K562 (cell line): Measurements from ENCODE around the gene CPNE6. TPM values are rescaled to one million over a fixed set of nuclear protein-coding genes. Genes with fewer than 3 reads are reported as not detected.

ENCODE experiments used
- ATAC-seq: fragments of 200-7000 bp; cut with Tn5 transposase; 3 replicates; pipeline ENCODE4 v1.9.1; 2020; ENCODE audit warnings: moderate library complexity
- BruUV-seq: library from RNA; stranded (reverse); fragments of 400-500 nt; replicated peaks from 2 replicates; lab custom pipeline; 2021; lab: Mats Ljungman, UMichigan
- CTCF ChIA-PET: fragments of 300-600 bp; formaldehyde crosslinking; extraction: SDS; loops from one replicate; lab custom pipeline; 2021; ENCODE audit warnings: low intra/inter-chr PET ratio; lab: Yijun Ruan, JAX
- POLR2A ChIA-PET: fragments of 300-600, 350-650 bp; sonication (Branson Sonifier 250); formaldehyde crosslinking; extraction: SDS; loops from one replicate; lab custom pipeline; 2021; ENCODE audit warnings: antibody characterized with exemption, inconsistent platforms; lab: Yijun Ruan, JAX
- DNase-seq, 4 experiments: peaks; one replicate each; pipeline versions ENCODE4 v3.0.0 to v3.0.0-alpha.2; 2011 to 2018; ENCODE audit warnings: low spot score in 3 of 4, mixed read lengths in 3 of 4; ENCODE audit errors: extremely low read depth in 1 of 4
- FAIRE-seq: peaks from 2 replicates; lab custom pipeline; 2011; peaks lifted over from hg19 to GRCh38; lab: Jason Lieb, UNC
- H2AFZ ChIP-seq: 2 replicates; pipeline ENCODE4 v1.6.0; 2011; ENCODE audit warnings: low read depth, low read length, control low read depth, inconsistent platforms
- H3K27ac ChIP-seq: fragments of 200-600 bp; 3 replicates; pipeline ENCODE4 v1.8.0; 2011; ENCODE audit warnings: low read depth, mild to moderate bottlenecking, control low read depth, inconsistent platforms, low read length, moderate library complexity, mixed read lengths; ENCODE audit errors: extremely low read depth
- H3K27me3 ChIP-seq, 2 experiments: fragments of 300-600 bp in 1 of 2; 2 replicates in 1 of 2; 3 replicates in 1 of 2; pipeline versions ENCODE4 v1.6.0 to v1.8.0; 2011; ENCODE audit warnings: inconsistent platforms in 2 of 2, low read length in 2 of 2, mild to moderate bottlenecking in 1 of 2, mixed read lengths in 1 of 2, moderate library complexity in 1 of 2; ENCODE audit not compliant: control insufficient read depth in 2 of 2, insufficient read depth in 2 of 2
- H3K36me3 ChIP-seq: fragments of 300-600 bp; 3 replicates; pipeline ENCODE4 v1.8.0; 2011; ENCODE audit warnings: mild to moderate bottlenecking, low read length, inconsistent platforms; ENCODE audit not compliant: control insufficient read depth, insufficient read depth
- H3K4me1 ChIP-seq, 2 experiments: fragments of 200-600 bp in 1 of 2; replicated peaks in 1 of 2; 2 replicates in 1 of 2; 3 replicates in 1 of 2; pipeline versions ENCODE4 v1.5.1 to v1.8.0; 2011; ENCODE audit warnings: inconsistent platforms in 2 of 2, low read length in 2 of 2, mild to moderate bottlenecking in 1 of 2, mixed read lengths in 1 of 2, moderate library complexity in 1 of 2; ENCODE audit not compliant: control insufficient read depth in 2 of 2, insufficient read depth in 2 of 2
- H3K4me2 ChIP-seq: 2 replicates; pipeline ENCODE4 v1.6.1; 2011; ENCODE audit warnings: low read length, control low read depth, inconsistent platforms, mixed read lengths; ENCODE audit not compliant: insufficient read depth
- H3K4me3 ChIP-seq: fragments of 200-600 bp; sonication (generic), shearing (Covaris generic); 2 replicates; pipeline ENCODE4 v1.5.1; 2016; ENCODE audit warnings: control low read depth, inconsistent platforms
- H3K79me2 ChIP-seq: fragments of 200-600 bp; 3 replicates; pipeline ENCODE4 v1.8.0; 2011; ENCODE audit warnings: low read length, inconsistent platforms; ENCODE audit not compliant: control insufficient read depth, insufficient read depth
- H3K9ac ChIP-seq, 2 experiments: 2 replicates each; pipeline versions ENCODE4 v1.6.0 to v1.6.1; 2011; ENCODE audit warnings: low read depth in 2 of 2, low read length in 2 of 2, control low read depth in 1 of 2, inconsistent platforms in 1 of 2, mild to moderate bottlenecking in 1 of 2, mixed read lengths in 1 of 2; ENCODE audit not compliant: insufficient read depth in 1 of 2
- H3K9me1 ChIP-seq: one replicate; pipeline ENCODE4 v1.6.0; 2011; ENCODE audit warnings: inconsistent platforms, mild to moderate bottlenecking, low read length, moderate library complexity; ENCODE audit not compliant: control insufficient read depth, insufficient read depth
- H3K9me3 ChIP-seq: replicated peaks from 2 replicates; pipeline ENCODE4 v1.5.1; 2011; ENCODE audit warnings: low read depth, low read length, inconsistent platforms; ENCODE audit not compliant: control insufficient read depth, insufficient read depth
- H4K20me1 ChIP-seq: replicated peaks from 2 replicates; pipeline ENCODE4 v1.6.1; 2011; ENCODE audit warnings: low read length, inconsistent platforms, mixed read lengths; ENCODE audit not compliant: control insufficient read depth, insufficient read depth
- COPS2 ChIP-seq: fragments of 450-650 bp; conservative IDR thresholded peaks from 2 replicates; pipeline ENCODE4 v1.6.1; 2016; ENCODE audit warnings: mild to moderate bottlenecking, moderate library complexity
- GABPB1 ChIP-seq: sonication (generic); formaldehyde crosslinking; IDR thresholded peaks from 2 replicates; pipeline ENCODE4 v1.8.0; 2022; ENCODE audit warnings: mild to moderate bottlenecking, missing genetic modification reagents
- GATAD2A ChIP-seq: fragments of 450-650 bp; IDR thresholded peaks from 2 replicates; pipeline ENCODE4 v1.6.1; 2017
- HDAC1 ChIP-seq, 2 experiments: fragments of 450-650 bp; IDR thresholded peaks; 2 replicates each; pipeline ENCODE4 v1.6.1; 2016 to 2017; ENCODE audit warnings: inconsistent platforms in 1 of 2, mild to moderate bottlenecking in 1 of 2, moderate library complexity in 1 of 2
- HLTF ChIP-seq: fragments of 450-650 bp; IDR thresholded peaks from 2 replicates; pipeline ENCODE4 v1.6.1; 2016
- STAG1 ChIP-seq: sonication (generic); formaldehyde crosslinking; IDR thresholded peaks from 2 replicates; pipeline ENCODE4 v1.5.0; 2020; ENCODE audit warnings: missing genetic modification reagents, borderline replicate concordance
- TSHZ1 ChIP-seq: fragments of 250-450 bp; sonication (Bioruptor Pico); IDR thresholded peaks from 2 replicates; pipeline ENCODE4 v1.4.0; 2020; ENCODE audit warnings: mild to moderate bottlenecking, moderate library complexity
- ZEB2 ChIP-seq: fragments of 450-650 bp; IDR thresholded peaks from 2 replicates; pipeline ENCODE4 v1.6.1; 2016
- ZNF184 ChIP-seq: sonication (generic); formaldehyde crosslinking; IDR thresholded peaks from 2 replicates; pipeline ENCODE4 v1.5.0; 2020; ENCODE audit warnings: missing genetic modification reagents
- ZNF232 ChIP-seq: sonication (generic); formaldehyde crosslinking; IDR thresholded peaks from 2 replicates; pipeline ENCODE4 v1.8.0; 2022; ENCODE audit warnings: mild to moderate bottlenecking, missing genetic modification reagents
- ZNF263 ChIP-seq: sonication (generic); formaldehyde crosslinking; IDR thresholded peaks from 2 replicates; pipeline ENCODE4 v1.8.0; 2022; ENCODE audit warnings: mild to moderate bottlenecking, missing genetic modification reagents, borderline replicate concordance
- ZNF436 ChIP-seq: fragments of 250-450, 450-650 bp; sonication (Bioruptor Pico); formaldehyde crosslinking; IDR thresholded peaks from 2 replicates; pipeline ENCODE4 v1.7.0; 2020; ENCODE audit warnings: mild to moderate bottlenecking
- ZNF778 ChIP-seq: fragments of 450-650 bp; formaldehyde crosslinking; IDR thresholded peaks from 2 replicates; pipeline ENCODE4 v1.4.0; 2020; ENCODE audit warnings: mild to moderate bottlenecking, moderate library complexity
- WGBS: fragments of 100-300 bp; shearing (Covaris generic); methylation state at CpG from one replicate; pipeline ENCODE4 v1.1.6; 2016; ENCODE audit warnings: low coverage, mixed read lengths; ENCODE audit not compliant: insufficient coverage; ENCODE audit errors: missing lambda C conversion rate; 5-methylcytosine and 5-hydroxymethylcytosine counted together
- in situ Hi-C: fragments of 300-500 bp; cut with MboI; formaldehyde crosslinking; loops from 4 replicates; pipeline ENCODE4 v1.15.0; 2018; ENCODE audit warnings: inconsistent platforms, mixed read lengths
- intact Hi-C: fragments of 100-400 bp; cut with micrococcal nuclease; formaldehyde crosslinking; loops from 2 replicates; pipeline ENCODE4 v1.14.2; 2022
- polyA plus RNA-seq, 8 experiments: library from polyadenylated mRNA; depleted of rRNA in 4 of 8; stranded (reverse) in 5 of 8; unstranded in 3 of 8; fragments of >200 nt; fragmentation: Nextera tagmentation in 2 of 8; fragmentation: Illumina TruSeq in 1 of 8; extraction: Ambion mirVana in 2 of 8; extraction: Trizol in 1 of 8; gene quantifications; 2 replicates each; pipeline versions ENCODE4 v1.2.1 to v1.2.3, GENCODE V29; 2011 to 2014; ENCODE audit warnings: inconsistent platforms in 1 of 8, missing spikeins in 1 of 8
- total RNA-seq, 7 experiments: library from RNA; depleted of rRNA in 6 of 7; stranded (reverse); fragments of >200 nt in 6 of 7; fragmentation: Illumina TruSeq in 2 of 7; extraction: Trizol in 2 of 7; gene quantifications; 2 replicates each; pipeline versions ENCODE4 v1.2.1 to v1.2.3, GENCODE V29; 2011 to 2021; ENCODE audit warnings: low replicate concordance in 1 of 7

Gene CPNE6
- total and polyA plus RNA-seq, 9 of the 15 experiments (the other 6 are each of a cell fraction or from before 2014, with no cell fraction given), result not detected

DNA sequence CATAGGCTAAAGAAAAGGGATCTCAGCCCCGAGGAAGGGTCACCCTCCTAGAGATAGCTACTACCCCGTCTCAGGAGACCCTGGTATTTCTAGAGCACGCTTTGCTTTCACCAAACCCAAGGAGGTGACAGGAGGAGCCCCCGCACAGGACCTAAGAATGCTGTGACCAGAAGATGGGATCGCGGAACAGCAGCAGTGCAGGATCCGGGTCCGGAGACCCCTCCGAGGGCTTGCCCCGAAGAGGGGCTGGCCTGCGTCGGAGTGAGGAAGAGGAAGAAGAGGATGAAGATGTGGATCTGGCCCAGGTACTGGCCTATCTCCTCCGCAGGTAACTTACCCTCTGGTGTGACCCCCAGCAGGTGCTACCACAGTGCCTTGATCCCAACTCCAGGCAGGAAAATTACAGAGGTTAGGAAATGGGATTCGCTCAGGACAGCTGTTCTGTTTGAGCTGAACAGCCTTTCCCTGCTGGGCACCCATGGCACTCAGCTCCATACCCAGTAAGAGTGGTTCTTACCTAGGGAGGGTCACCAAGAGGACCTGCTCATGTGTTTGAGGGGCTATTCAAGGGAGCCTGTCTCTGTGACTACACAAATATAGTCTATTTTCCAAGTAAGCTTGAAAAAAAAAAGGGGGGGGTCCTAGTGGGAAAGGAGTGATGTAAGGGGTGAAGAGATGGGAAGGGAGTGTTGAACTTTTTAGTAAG, 44.2 kb downstream of the CPNE6 start:
- in situ Hi-C loops, result no loop called here
- no peaks in the 10 kb centered on the region for H4K20me1 ChIP-seq
- H3K9me1 ChIP-seq, result no peaks in the 10 kb centered on the region
- no peak for FAIRE-seq
- peaks cover 18% of the 10 kb centered on the region for H3K79me2 ChIP-seq
- peak overlapping the region; percentile 51 for H3K4me3 ChIP-seq
- H3K9ac ChIP-seq, result peak overlapping the region; percentile 89 to 91
- H3K9me3 ChIP-seq, result no peaks in the 10 kb centered on the region
- H3K4me2 ChIP-seq, result peak overlapping the region; percentile 94
- peak overlapping the region; percentile 92 for H2AFZ ChIP-seq
- peak in 1 of 4 experiments; percentile 18 for DNase-seq
- TSS peak; percentile 70 for BruUV-seq
- WGBS, result 6% methylated on average over 11 of the region's 14 CpGs
- H3K27ac ChIP-seq, result peak overlapping the region; percentile 95
- H3K36me3 ChIP-seq, result peaks cover 39% of the 10 kb centered on the region; the same call in 2 of the 3 replicates
- TF ChIP-seq COPS2 (no peak), GATAD2A (no peak), HDAC1 (IDR thresholded peaks at IDR 0.05) (no peak), ZNF436 (CRISPR knock-in tag) (no peak), ZEB2 (no peak), ZNF778 (CRISPR knock-in tag) (no peak), ZNF232 (CRISPR knock-in tag) (no peak), STAG1 (CRISPR knock-in tag) (no peak), ZNF263 (CRISPR knock-in tag) (no peak), HLTF (no peak), GABPB1 (no peak), ZNF184 (CRISPR knock-in tag) (no peak), TSHZ1 (CRISPR knock-in tag) (no peak)
- ATAC-seq, result no peak
- CTCF ChIA-PET, result no interaction called here
- H3K27me3 ChIP-seq, result no peaks in the 10 kb centered on the region
- intact Hi-C loops, result loop anchor here (2.0 kb wide), 2 partner anchors 21 to 31 kb away; partner anchors contain the start of genes PCK2, PSME2 and RNF31
- POLR2A ChIA-PET, result interaction anchor here (0.6 to 5.0 kb wide), 10 partner anchors 11 to 201 kb away, joined by 3 to 38 read pairs (median 3); partner anchors contain the start of genes DHRS1, NOP9, PSME1 and TINF2
- peaks cover 10% of the 10 kb centered on the region in 2 experiments; a peak in 4 of 5 replicates for H3K4me1 ChIP-seq
